Kidney glomerular epithelial cell (primary cell): Measurements from ENCODE around the gene PGGT1B.
A peak's percentile ranks its signal among the peaks of the same experiment; 100 is the strongest.
"Not testable (repeated sequence)": the region's sequence is repeated elsewhere in the genome, so short reads cannot be mapped to it uniquely, and the experiment has no call there.

Experiments used
- DNase-seq: peaks from one replicate; lab custom pipeline; 2025; lab: John Stamatoyannopoulos, UW

PGGT1B gene

GRCh38 chr5:115257981-115258380 is 4.7 kb downstream of the PGGT1B start:
- no peak for DNase-seq

DNA sequence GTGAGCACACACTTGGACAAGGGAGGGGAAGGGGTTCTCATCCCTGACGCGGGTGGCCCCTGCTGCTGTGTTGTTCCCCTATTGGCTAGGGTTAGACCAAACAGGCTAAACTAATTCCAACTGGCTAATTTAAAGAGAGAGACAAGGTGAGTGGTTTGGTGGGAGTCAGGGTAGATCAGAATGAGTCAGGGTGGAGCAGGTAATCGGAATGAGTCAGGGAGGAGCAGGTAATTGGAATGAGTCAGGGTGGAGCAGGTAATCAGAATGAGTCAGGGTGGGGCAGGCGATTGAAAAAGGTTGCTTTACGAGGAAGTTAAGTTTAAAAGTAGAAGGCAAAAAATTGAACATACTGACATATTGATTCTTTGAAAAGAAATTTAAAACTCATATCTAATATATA is 13.3 kb downstream of the PGGT1B start:
- DNase-seq = not testable (repeated sequence)

DNA sequence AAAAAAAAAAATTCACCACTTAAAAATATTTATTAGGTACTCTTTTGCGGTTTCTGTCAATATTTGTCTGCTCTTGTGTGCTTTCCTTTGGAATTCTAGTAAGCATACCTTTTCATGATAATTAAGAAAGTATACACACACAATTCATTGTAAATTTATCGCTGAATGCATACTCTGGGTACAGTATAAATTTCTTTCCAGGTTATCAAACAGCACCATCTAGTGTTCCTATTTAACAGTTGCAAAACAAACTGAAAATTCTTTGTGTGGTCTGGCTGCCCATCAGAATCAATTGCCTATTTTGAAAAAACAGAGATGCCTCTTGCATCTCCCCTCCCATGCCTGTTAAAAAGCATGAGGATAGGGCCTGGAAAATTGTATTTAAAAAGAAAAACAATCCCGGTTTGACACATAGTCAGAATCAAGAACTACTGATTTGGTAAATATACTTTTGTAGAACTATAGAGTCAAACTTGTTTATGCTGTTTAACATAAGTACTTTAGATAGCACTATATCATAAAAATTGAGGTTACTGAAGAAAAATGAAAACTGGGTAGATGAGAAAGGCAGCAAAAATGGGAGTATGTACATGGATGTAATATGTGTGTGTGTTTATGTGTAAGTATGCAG is 16.2 kb downstream of the PGGT1B start:
- peak; percentile 47 for DNase-seq

DNA sequence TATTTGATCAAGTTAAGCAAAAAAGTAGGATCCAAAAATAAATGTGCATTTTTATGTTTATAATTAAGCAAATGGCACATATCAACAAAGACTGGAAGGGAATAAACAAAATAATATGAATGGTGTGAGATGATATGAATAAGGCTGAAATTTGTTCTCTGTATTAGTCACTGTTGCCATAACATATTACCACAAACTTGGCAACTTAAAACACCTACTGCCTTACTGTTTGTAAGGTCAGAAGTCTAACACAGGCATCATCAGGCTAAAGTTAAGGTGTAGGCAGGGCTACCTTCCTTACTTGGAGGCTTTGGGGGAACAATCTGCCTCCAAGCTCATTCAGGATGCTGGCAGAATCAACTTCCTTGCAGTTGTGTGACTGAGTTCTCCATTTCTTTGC is 19.3 kb downstream of the PGGT1B start:
- peak; percentile 10 for DNase-seq

GRCh38 chr5:115241881-115242642 is 20.6 kb downstream of the PGGT1B start:
- no peak for DNase-seq

DNA sequence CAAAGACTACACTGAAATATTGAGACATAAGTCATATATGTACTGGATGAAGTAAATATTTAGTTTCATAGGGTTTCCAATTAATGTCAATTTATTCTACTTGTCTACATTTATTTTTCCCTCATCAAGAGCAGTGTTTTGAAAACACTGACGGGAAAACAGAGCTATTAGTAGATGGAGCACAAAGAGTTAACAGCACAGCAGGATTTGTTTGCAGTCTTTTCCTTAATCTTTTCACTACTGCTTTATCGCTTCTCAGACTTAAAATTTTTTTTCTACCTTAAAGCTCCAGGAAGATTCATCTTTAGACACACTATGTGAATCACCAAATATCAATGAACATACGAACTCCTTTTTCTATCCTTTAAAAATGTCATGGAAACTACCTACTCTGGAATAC is 25.6 kb downstream of the PGGT1B start:
- no peak for DNase-seq

DNA sequence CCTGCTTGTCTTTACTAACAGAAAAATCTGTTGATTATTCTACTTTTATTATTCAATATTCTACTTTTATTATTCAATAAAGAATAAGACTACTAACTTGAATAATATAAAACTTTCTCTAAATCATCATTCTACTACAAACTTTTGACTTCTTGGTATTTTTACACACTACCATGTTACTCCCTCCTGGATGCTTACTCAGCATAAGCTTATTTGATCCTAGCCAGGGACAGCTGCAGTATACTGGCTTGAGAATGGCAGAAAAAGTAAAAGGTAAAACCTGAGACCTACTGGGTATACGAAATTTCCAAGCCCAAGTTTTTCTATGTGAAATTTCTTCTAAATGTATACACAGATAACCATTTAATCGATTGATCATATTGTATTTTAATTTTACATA is 26.1 kb downstream of the PGGT1B start:
- DNase-seq = no peak

- no peak for DNase-seq
These were observed 31.1 kb downstream of the PGGT1B start for GRCh38 chr5:115231598-115231997.

GRCh38 chr5:115229606-115230005 is 33.1 kb downstream of the PGGT1B start:
- no peak for DNase-seq

DNA sequence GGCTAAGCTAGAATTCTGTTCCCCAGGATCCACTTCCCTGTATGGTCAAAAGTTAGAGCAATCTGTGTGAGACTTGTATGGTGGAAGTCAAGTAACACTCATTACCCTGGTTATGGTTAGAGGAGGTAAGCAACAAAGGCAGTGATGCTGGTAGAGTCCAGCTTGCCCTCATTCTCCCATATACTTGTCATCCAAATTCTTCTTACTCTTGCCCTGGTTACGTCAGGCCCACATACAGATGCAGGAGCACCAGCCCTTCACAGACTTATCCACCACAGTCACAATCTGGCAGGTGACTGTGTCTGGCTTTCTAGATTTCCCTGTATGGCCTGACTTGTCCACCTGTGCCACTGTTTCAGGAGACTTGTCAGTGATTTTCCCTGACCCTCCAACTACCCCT is 35.4 kb downstream of the PGGT1B start:
- DNase-seq = no peak

- DNase-seq = no peak
These were observed 48.1 kb downstream of the PGGT1B start for GRCh38 chr5:115214541-115214940.

DNA sequence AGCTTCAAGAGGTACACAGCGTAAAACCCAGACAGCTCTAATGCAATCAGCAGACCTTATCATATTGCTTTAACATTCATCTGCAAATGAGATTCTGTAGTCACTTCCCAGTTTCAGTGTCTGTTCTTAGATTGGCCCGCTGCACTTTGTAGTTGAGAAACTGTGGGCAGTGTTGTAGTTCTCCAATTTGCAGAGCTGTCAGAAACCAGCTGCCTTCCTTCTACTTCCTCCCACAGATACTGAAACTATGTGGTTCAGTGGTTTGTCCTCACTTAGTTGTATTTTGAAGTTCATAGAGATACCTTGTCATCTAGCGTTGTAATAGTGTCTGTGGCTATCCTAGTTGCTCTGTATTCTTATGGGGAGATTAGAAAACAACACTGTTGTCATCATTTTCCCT is 53.4 kb downstream of the PGGT1B start:
- DNase-seq = no peak

DNA sequence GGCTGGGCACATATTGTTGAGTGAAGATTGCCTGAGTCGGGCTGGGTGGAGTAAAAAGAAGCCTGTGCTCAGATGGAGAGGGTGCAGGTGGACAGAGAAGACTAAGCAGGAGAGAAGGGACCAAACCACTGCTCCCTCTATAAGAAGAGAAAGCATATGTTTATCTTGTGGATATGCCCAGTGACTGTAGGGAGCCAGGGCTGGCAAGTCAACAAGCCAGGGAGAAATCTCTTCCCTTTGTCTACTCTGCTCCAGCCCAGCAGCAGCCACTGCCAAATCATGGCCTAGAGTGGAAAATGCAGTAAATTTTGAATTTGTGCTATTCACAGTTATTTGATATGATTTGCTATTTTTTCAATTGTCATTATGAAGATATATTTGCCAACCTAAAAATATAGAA is 59.7 kb downstream of the PGGT1B start:
- DNase-seq = no peak

DNA sequence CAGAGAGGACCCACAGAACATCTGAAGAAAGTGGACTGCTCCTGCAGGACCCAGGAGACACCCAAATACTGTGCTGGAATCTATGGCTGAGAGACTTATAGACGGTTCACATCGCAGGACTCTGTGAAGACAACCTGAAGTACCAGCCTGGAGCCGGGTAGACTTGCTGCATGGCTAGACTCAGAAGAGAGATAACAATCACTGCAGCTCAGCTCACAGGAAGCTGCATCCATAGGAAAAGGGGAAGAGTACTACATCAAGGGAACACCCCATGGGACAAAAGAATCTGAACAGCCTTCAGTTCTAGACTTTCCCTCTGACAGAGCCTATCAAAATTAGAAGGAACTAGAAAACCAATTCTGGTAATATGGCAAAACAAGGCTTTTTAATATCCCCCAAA is 66.5 kb downstream of the PGGT1B start:
- DNase-seq = no peak

GRCh38 chr5:115194676-115195075 is 68.0 kb downstream of the PGGT1B start:
- no peak for DNase-seq

- no peak for DNase-seq
These were observed 69.4 kb downstream of the PGGT1B start for GRCh38 chr5:115193295-115193694.

- DNase-seq = no peak
These were observed 70.6 kb downstream of the PGGT1B start for GRCh38 chr5:115192098-115192497.

GRCh38 chr5:115191474-115192031 is 71.1 kb downstream of the PGGT1B start:
- DNase-seq = no peak

DNA sequence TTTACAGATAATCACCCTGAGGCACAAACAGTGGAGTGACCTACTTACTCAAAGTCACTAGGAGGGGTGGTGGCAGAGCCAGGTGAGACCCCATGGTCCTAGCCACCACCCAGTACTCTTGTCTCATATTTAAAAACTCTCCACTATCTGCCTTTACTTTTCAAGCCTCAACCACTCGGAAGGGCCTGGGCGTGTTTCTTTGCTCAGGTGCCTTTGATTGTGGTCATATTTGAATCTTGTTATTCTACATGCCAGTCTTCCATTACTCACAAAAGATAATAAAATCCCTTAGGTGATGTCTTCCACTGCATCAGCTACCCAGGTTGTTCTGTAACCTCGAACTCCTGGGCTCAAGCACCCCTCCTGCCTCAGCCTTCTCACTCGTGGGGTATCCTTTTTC is 72.3 kb downstream of the PGGT1B start:
- no peak for DNase-seq

DNA sequence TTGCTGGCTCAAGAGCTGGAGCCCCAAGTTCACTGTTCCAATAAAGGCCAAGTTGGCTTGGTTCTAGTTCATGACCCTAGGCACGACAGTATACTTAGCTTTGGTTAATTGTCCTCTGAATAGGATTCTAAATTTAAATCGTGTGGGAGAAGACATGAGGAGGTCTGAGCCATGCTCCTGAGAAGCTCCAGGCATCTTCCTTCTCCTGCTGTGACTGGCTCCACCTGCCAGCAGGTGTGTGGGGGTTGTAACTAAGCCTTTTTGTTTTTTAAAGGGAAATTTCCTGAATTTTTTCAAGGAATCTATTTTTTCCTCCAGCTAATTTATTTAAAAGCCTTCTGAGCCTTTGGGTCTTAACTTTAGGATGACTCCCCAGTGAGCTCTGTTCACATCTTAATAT is 72.8 kb downstream of the PGGT1B start:
- DNase-seq = no peak

- DNase-seq = no peak
These were observed 75.9 kb downstream of the PGGT1B start for GRCh38 chr5:115186794-115187193.

GRCh38 chr5:115184770-115185169 is 77.9 kb downstream of the PGGT1B start:
- DNase-seq = no peak

DNA sequence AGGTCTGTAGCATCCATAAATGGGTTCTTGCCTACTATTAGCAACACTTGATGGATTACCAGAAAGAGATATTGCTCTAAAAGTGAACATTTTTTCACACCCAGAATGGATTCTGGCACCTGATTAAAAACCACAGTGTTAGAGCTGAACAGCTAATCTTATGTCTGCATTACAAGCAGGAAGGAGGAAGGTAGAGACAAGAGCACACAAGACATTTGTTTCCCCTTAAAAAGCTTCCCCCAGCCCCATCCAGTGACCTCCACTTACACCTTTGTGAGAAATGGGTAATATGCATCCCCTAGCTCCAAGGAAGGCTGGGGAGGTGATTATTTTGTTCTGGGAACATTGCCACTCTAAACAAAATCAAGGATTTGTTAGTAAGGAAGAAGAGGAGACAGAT is 80.9 kb downstream of the PGGT1B start:
- DNase-seq = no peak
